GM18951 (cell line): ENCODE measurements around the gene CDK19.

Experiments
- POLR2A ChIP-seq: IDR thresholded peaks from 4 replicates; pipeline ENCODE4 v1.6.1; 2011; ENCODE audit warnings: mild to moderate bottlenecking; ENCODE audit not compliant: insufficient read length, insufficient read depth; ENCODE audit errors: extremely low read depth
- in situ Hi-C: fragments of 300-500 bp; cut with MboI; formaldehyde crosslinking; loops from one replicate; pipeline ENCODE4 v1.12.0; 2022; ENCODE audit warnings: low sequenced_read_pairs, mixed read lengths, inconsistent platforms; ENCODE audit not compliant: unreplicated experiment

The CDK19 gene

GRCh38 chr6:110567957-110568696 lies 247.1 kb downstream of the CDK19 start:
- TF ChIP-seq POLR2A = no peak
- in situ Hi-C loops = no loop called here

- in situ Hi-C loops = no loop called here
- no peak for TF ChIP-seq POLR2A
Observed at GRCh38 chr6:110566346-110567125, 248.7 kb downstream of the CDK19 start.

GRCh38 chr6:110564703-110565421 lies 250.4 kb downstream of the CDK19 start:
- in situ Hi-C loops = no loop called here
- no peak for TF ChIP-seq POLR2A

GRCh38 chr6:110563711-110564110 lies 251.6 kb downstream of the CDK19 start:
- no peak for TF ChIP-seq POLR2A
- in situ Hi-C loops = no loop called here

GRCh38 chr6:110562316-110562915 lies 252.9 kb downstream of the CDK19 start:
- no peak for TF ChIP-seq POLR2A
- in situ Hi-C loops = no loop called here

GRCh38 chr6:110561696-110562095 lies 253.6 kb downstream of the CDK19 start:
- no peak for TF ChIP-seq POLR2A
- in situ Hi-C loops = no loop called here

- in situ Hi-C loops = no loop called here
- no peak for TF ChIP-seq POLR2A
Observed at GRCh38 chr6:110561008-110561396, 254.3 kb downstream of the CDK19 start.

- in situ Hi-C loops = no loop called here
- no peak for TF ChIP-seq POLR2A
Observed at GRCh38 chr6:110560239-110561007, 254.8 kb downstream of the CDK19 start.
